ENCODE results near the gene CXCL8.

DNA sequence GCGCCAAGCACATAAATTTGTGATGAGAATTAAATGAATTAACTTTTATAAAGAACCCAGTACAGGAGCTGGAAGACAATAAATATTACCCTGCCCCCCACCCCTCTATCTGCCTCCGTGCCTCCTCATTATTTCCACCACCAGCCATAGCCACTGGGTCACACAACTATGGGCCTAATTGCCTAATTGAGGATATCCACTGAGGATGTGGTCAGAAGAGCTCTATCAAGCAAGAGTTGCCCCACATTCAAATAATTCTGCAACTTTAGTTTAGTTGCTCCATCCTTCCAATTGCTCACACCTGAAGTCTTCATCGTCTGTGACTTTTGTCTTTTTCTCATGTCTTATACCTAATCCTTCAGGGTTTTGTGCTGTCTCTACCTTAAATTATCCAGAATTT, 9.5 kb upstream of the CXCL8 start:
- TF ChIP-seq EZH2 (IDR thresholded peaks at IDR 0.05; ENCODE audit: insufficient read depth, poor library complexity, severe bottlenecking) (no peak), EZH2phosphoT487 (IDR thresholded peaks at IDR 0.05; ENCODE audit: insufficient read depth, low read depth) (no peak)

Data from GM23248 (cell line).